ENCODE data around the gene PGS1. TPM values are rescaled to one million over a fixed set of nuclear protein-coding genes. Genes with fewer than 3 reads are reported as not detected.

PGS1 gene
- total RNA-seq, 6 experiments from 2014 or later = 20.2 to 26.1 (median 24.5) TPM

GRCh38 chr17:78466786-78467715, 88.6 kb downstream of the PGS1 start:
- Mint-ChIP-seq H3K27ac (no peak overlapping the region), H3K4me1 (ENCODE audit: low read depth) (no peaks in the 10 kb centered on the region), H3K36me3 (ENCODE audit: low read depth) (0 out of 2 replicates have a peak, but pooled peaks cover 5% of the 10 kb centered on the region), H3K4me3 (no peak overlapping the region), H3K27me3 (ENCODE audit: insufficient read depth) (peaks cover 17% of the 10 kb centered on the region), H3K9me3 (no peaks in the 10 kb centered on the region; the same call in 1 of the 2 replicates)
- DNase-seq = no peak
- TF ChIP-seq CTCF (IDR thresholded peaks at IDR 0.05) = no peak

GRCh38 chr17:78468366-78468765, 89.9 kb downstream of the PGS1 start:
- 0 out of 2 replicates have a peak, but pooled peaks cover 5% of the 10 kb centered on the region for H3K36me3 Mint-ChIP-seq (ENCODE audit: low read depth)
- H3K27ac Mint-ChIP-seq = no peak overlapping the region
- TF ChIP-seq CTCF (IDR thresholded peaks at IDR 0.05) = no peak
- H3K9me3 Mint-ChIP-seq = no peaks in the 10 kb centered on the region; the same call in 1 of the 2 replicates
- DNase-seq = no peak
- H3K27me3 Mint-ChIP-seq (ENCODE audit: insufficient read depth) = peaks cover 13% of the 10 kb centered on the region
- H3K4me3 Mint-ChIP-seq = no peak overlapping the region
- no peaks in the 10 kb centered on the region for H3K4me1 Mint-ChIP-seq (ENCODE audit: low read depth)

GRCh38 chr17:78469443-78469842, 91.0 kb downstream of the PGS1 start:
- DNase-seq = no peak
- H3K4me3 Mint-ChIP-seq = no peak overlapping the region
- H3K27ac Mint-ChIP-seq = no peak overlapping the region
- H3K36me3 Mint-ChIP-seq (ENCODE audit: low read depth) = 0 out of 2 replicates have a peak, but pooled peaks cover 5% of the 10 kb centered on the region
- TF ChIP-seq CTCF (IDR thresholded peaks at IDR 0.05) = no peak
- H3K4me1 Mint-ChIP-seq (ENCODE audit: low read depth) = peaks cover 6% of the 10 kb centered on the region; the same call in 1 of the 2 replicates
- peaks cover 21% of the 10 kb centered on the region for H3K27me3 Mint-ChIP-seq (ENCODE audit: insufficient read depth)
- no peaks in the 10 kb centered on the region; the same call in 1 of the 2 replicates for H3K9me3 Mint-ChIP-seq

- DNase-seq = no peak
- H3K4me3 Mint-ChIP-seq = no peak overlapping the region
- H3K4me1 Mint-ChIP-seq (ENCODE audit: low read depth) = peaks cover 8% of the 10 kb centered on the region; the same call in 1 of the 2 replicates
- no peak for TF ChIP-seq CTCF (IDR thresholded peaks at IDR 0.05)
- H3K36me3 Mint-ChIP-seq (ENCODE audit: low read depth) = 0 out of 2 replicates have a peak, but pooled peaks cover 5% of the 10 kb centered on the region
- peaks cover 37% of the 10 kb centered on the region for H3K27me3 Mint-ChIP-seq (ENCODE audit: insufficient read depth)
- no peaks in the 10 kb centered on the region; the same call in 1 of the 2 replicates for H3K9me3 Mint-ChIP-seq
- no peak overlapping the region for H3K27ac Mint-ChIP-seq
Measured at GRCh38 chr17:78471635-78472034, 93.2 kb downstream of the PGS1 start.

GRCh38 chr17:78472035-78472905, 93.8 kb downstream of the PGS1 start:
- H3K27me3 Mint-ChIP-seq (ENCODE audit: insufficient read depth) = peaks cover 37% of the 10 kb centered on the region
- H3K4me3 Mint-ChIP-seq = no peak overlapping the region
- no peak for TF ChIP-seq CTCF (IDR thresholded peaks at IDR 0.05)
- no peaks in the 10 kb centered on the region; the same call in 1 of the 2 replicates for H3K9me3 Mint-ChIP-seq
- H3K36me3 Mint-ChIP-seq (ENCODE audit: low read depth) = 0 out of 2 replicates have a peak, but pooled peaks cover 5% of the 10 kb centered on the region
- no peak for DNase-seq
- H3K4me1 Mint-ChIP-seq (ENCODE audit: low read depth) = peaks cover 8% of the 10 kb centered on the region; the same call in 1 of the 2 replicates
- H3K27ac Mint-ChIP-seq = no peak overlapping the region
